Activated CD4-positive, alpha-beta T cell treated with anti-CD3 and anti-CD28 coated beads, Interleukin-2, amount 10 ng/mL, durations not matched to agents 7 days and 5 days (primary cell): ENCODE data around the gene PLSCR5. TPM values are rescaled to one million over a fixed set of nuclear protein-coding genes. Genes with fewer than 3 reads are reported as not detected.

Source experiments
- CTCF ChIA-PET: fragments of 350-600 bp; sonication (Branson Sonifier 250); formaldehyde crosslinking; loops from one replicate; lab custom pipeline; 2021; ENCODE audit warnings: antibody characterized with exemption; lab: Charles Lee
- POLR2A ChIA-PET: fragments of 350-600 bp; sonication (Branson Sonifier 250); formaldehyde crosslinking; loops from one replicate; lab custom pipeline; 2021; ENCODE audit warnings: antibody characterized with exemption; lab: Charles Lee
- DNase-seq: peaks from one replicate; pipeline ENCODE4 v3.0.0-alpha.2; 2020
- H3K27ac Mint-ChIP-seq: one replicate; pipeline ENCODE4 v1.8.0; 2021; ENCODE audit warnings: mild to moderate bottlenecking, moderate library complexity, mixed read lengths
- H3K27me3 Mint-ChIP-seq: one replicate; pipeline ENCODE4 v1.8.0; 2021; ENCODE audit warnings: mixed read lengths
- H3K36me3 Mint-ChIP-seq: one replicate; pipeline ENCODE4 v1.8.0; 2021; ENCODE audit warnings: low read depth, mixed read lengths
- H3K4me1 Mint-ChIP-seq: one replicate; pipeline ENCODE4 v1.8.0; 2021; ENCODE audit warnings: mixed read lengths
- H3K4me3 Mint-ChIP-seq: one replicate; pipeline ENCODE4 v1.8.0; 2021; ENCODE audit warnings: mild to moderate bottlenecking, moderate library complexity, mixed read lengths
- H3K9me3 Mint-ChIP-seq: one replicate; pipeline ENCODE4 v1.8.0; 2021; ENCODE audit warnings: mixed read lengths
- total RNA-seq, 2 experiments: library from RNA; stranded (reverse); gene quantifications; one replicate each; pipeline ENCODE4 v1.2.3, GENCODE V29; 2021

Gene PLSCR5
- total RNA-seq, 2 experiments from 2014 or later, result not detected

GRCh38 chr3:146550070-146550615 lies 55.0 kb downstream of the PLSCR5 start:
- CTCF ChIA-PET, result no interaction called here
- Mint-ChIP-seq H3K27me3 (peaks cover 3% of the 10 kb centered on the region), H3K9me3 (peaks cover 7% of the 10 kb centered on the region), H3K27ac (peak overlapping the region; percentile 94), H3K4me3 (peak overlapping the region; percentile 63), H3K36me3 (peaks cover 10% of the 10 kb centered on the region), H3K4me1 (peaks cover 84% of the 10 kb centered on the region)
- POLR2A ChIA-PET, result no interaction called here
- no peak for DNase-seq

- ChIA-PET CTCF (no interaction called here), POLR2A (no interaction called here)
- Mint-ChIP-seq H3K27me3 (peaks cover 3% of the 10 kb centered on the region), H3K4me1 (peaks cover 68% of the 10 kb centered on the region), H3K27ac (peak overlapping the region; percentile 80), H3K36me3 (peaks cover 25% of the 10 kb centered on the region), H3K9me3 (peaks cover 3% of the 10 kb centered on the region), H3K4me3 (peak overlapping the region; percentile 29)
- DNase-seq, result no peak
These were observed 57.8 kb downstream of the PLSCR5 start for GRCh38 chr3:146547235-146547835.

GRCh38 chr3:146546366-146546965 lies 58.7 kb downstream of the PLSCR5 start:
- DNase-seq, result no peak
- Mint-ChIP-seq H3K4me3 (no peak overlapping the region), H3K27ac (peak overlapping the region; percentile 80), H3K9me3 (peaks cover 3% of the 10 kb centered on the region), H3K36me3 (peaks cover 33% of the 10 kb centered on the region), H3K27me3 (peaks cover 3% of the 10 kb centered on the region), H3K4me1 (peaks cover 72% of the 10 kb centered on the region)
- ChIA-PET CTCF (interaction anchor here (1.6 kb wide), 1 partner anchor 8 kb away, joined by 5 read pairs; no protein-coding TSS in a partner anchor), POLR2A (no interaction called here)

GRCh38 chr3:146544929-146545528 lies 60.1 kb downstream of the PLSCR5 start:
- DNase-seq, result no peak
- peaks cover 3% of the 10 kb centered on the region for H3K9me3 Mint-ChIP-seq
- H3K36me3 Mint-ChIP-seq, result peaks cover 44% of the 10 kb centered on the region
- CTCF ChIA-PET, result interaction anchor here (1.0 to 1.6 kb wide), 3 partner anchors 8 to 32 kb away, joined by 3 to 5 read pairs (median 4); no protein-coding TSS in a partner anchor
- H3K4me1 Mint-ChIP-seq, result peaks cover 72% of the 10 kb centered on the region
- peak overlapping the region; percentile 86 for H3K4me3 Mint-ChIP-seq
- POLR2A ChIA-PET, result interaction anchor here (0.5 to 1.7 kb wide), 2 partner anchors 76 to 151 kb away, joined by 3 to 10 read pairs; partner anchors contain the start of gene PLSCR2
- peaks cover 3% of the 10 kb centered on the region for H3K27me3 Mint-ChIP-seq
- H3K27ac Mint-ChIP-seq, result peak overlapping the region; percentile 94

- H3K4me3 Mint-ChIP-seq, result peak within 1 kb of the TSS; percentile 86
- peaks cover 3% of the 10 kb centered on the region for H3K27me3 Mint-ChIP-seq
- H3K4me1 Mint-ChIP-seq, result peaks cover 74% of the 10 kb centered on the region
- CTCF ChIA-PET, result interaction anchor here (1.0 to 1.5 kb wide), 3 partner anchors 9 to 33 kb away, joined by 3 to 4 read pairs (median 3); no protein-coding TSS in a partner anchor
- H3K27ac Mint-ChIP-seq, result peak within 1 kb of the TSS; percentile 94
- DNase-seq, result peak; percentile 90
- H3K36me3 Mint-ChIP-seq, result peaks cover 48% of the 10 kb centered on the region
- POLR2A ChIA-PET, result interaction anchor here (0.5 to 1.7 kb wide), 2 partner anchors 75 to 150 kb away, joined by 3 to 10 read pairs; partner anchors contain the start of gene PLSCR2
- peaks cover 3% of the 10 kb centered on the region for H3K9me3 Mint-ChIP-seq
These were observed 60.9 kb downstream of the PLSCR5 start, which contains the start of gene PLSCR1 for GRCh38 chr3:146544002-146544928. Gene PLSCR1, minus strand, starts transcription at chr3:146544607. Its CDS starts 8,055 bp downstream, at chr3:146536552.

- H3K36me3 Mint-ChIP-seq, result peaks cover 49% of the 10 kb centered on the region
- ChIA-PET CTCF (interaction anchor here (1.0 to 1.3 kb wide), 2 partner anchors 13 to 17 kb away, joined by 3 read pairs; no protein-coding TSS in a partner anchor), POLR2A (interaction anchor here (1.7 kb wide), 1 partner anchor 74 kb away, joined by 10 read pairs; the partner anchor contains the start of gene PLSCR2)
- no peak for DNase-seq
- H3K27me3 Mint-ChIP-seq, result no peaks in the 10 kb centered on the region
- peak overlapping the region; percentile 86 for H3K4me3 Mint-ChIP-seq
- peak overlapping the region; percentile 94 for H3K27ac Mint-ChIP-seq
- peaks cover 3% of the 10 kb centered on the region for H3K9me3 Mint-ChIP-seq
- H3K4me1 Mint-ChIP-seq, result peaks cover 72% of the 10 kb centered on the region
These were observed 61.6 kb downstream of the PLSCR5 start for GRCh38 chr3:146543461-146544001.

- DNase-seq, result no peak
- POLR2A ChIA-PET, result no interaction called here
- H3K4me3 Mint-ChIP-seq, result peak overlapping the region; percentile 86
- no peaks in the 10 kb centered on the region for H3K27me3 Mint-ChIP-seq
- peaks cover 52% of the 10 kb centered on the region for H3K36me3 Mint-ChIP-seq
- CTCF ChIA-PET, result interaction anchor here (1.0 to 1.3 kb wide), 2 partner anchors 13 to 16 kb away, joined by 3 read pairs; no protein-coding TSS in a partner anchor
- peaks cover 3% of the 10 kb centered on the region for H3K9me3 Mint-ChIP-seq
- peak overlapping the region; percentile 94 for H3K27ac Mint-ChIP-seq
- H3K4me1 Mint-ChIP-seq, result peaks cover 72% of the 10 kb centered on the region
These were observed 62.2 kb downstream of the PLSCR5 start for GRCh38 chr3:146542978-146543377.

- DNase-seq, result peak; percentile 9
- H3K36me3 Mint-ChIP-seq, result peaks cover 58% of the 10 kb centered on the region
- ChIA-PET POLR2A (no interaction called here), CTCF (interaction anchor here (0.6 to 3.5 kb wide), 2 partner anchors 24 to 99 kb away, joined by 4 to 10 read pairs; no protein-coding TSS in a partner anchor)
- peaks cover 71% of the 10 kb centered on the region for H3K4me1 Mint-ChIP-seq
- peak overlapping the region; percentile 86 for H3K4me3 Mint-ChIP-seq
- peaks cover 3% of the 10 kb centered on the region for H3K9me3 Mint-ChIP-seq
- H3K27me3 Mint-ChIP-seq, result no peaks in the 10 kb centered on the region
- peak overlapping the region; percentile 46 for H3K27ac Mint-ChIP-seq
These were observed 63.0 kb downstream of the PLSCR5 start for GRCh38 chr3:146542179-146542578.

- Mint-ChIP-seq H3K27ac (peak overlapping the region; percentile 65), H3K4me1 (peaks cover 70% of the 10 kb centered on the region), H3K4me3 (peak overlapping the region; percentile 86), H3K36me3 (peaks cover 66% of the 10 kb centered on the region), H3K27me3 (no peaks in the 10 kb centered on the region), H3K9me3 (no peaks in the 10 kb centered on the region)
- ChIA-PET CTCF (interaction anchor here (3.5 kb wide), 1 partner anchor 23 kb away, joined by 10 read pairs; no protein-coding TSS in a partner anchor), POLR2A (no interaction called here)
- no peak for DNase-seq
These were observed 64.2 kb downstream of the PLSCR5 start for GRCh38 chr3:146540978-146541377.

- CTCF ChIA-PET, result interaction anchor here (1.1 to 3.5 kb wide), 2 partner anchors 9 to 22 kb away, joined by 3 to 10 read pairs; no protein-coding TSS in a partner anchor
- no peak for DNase-seq
- POLR2A ChIA-PET, result no interaction called here
- Mint-ChIP-seq H3K27me3 (no peaks in the 10 kb centered on the region), H3K9me3 (no peaks in the 10 kb centered on the region), H3K27ac (peak overlapping the region; percentile 57), H3K4me1 (peaks cover 64% of the 10 kb centered on the region), H3K4me3 (peak overlapping the region; percentile 86), H3K36me3 (peaks cover 66% of the 10 kb centered on the region)
These were observed 64.9 kb downstream of the PLSCR5 start for GRCh38 chr3:146540236-146540635.

- CTCF ChIA-PET, result interaction anchor here (1.1 to 3.5 kb wide), 2 partner anchors 10 to 21 kb away, joined by 3 to 10 read pairs; no protein-coding TSS in a partner anchor
- Mint-ChIP-seq H3K9me3 (no peaks in the 10 kb centered on the region), H3K27me3 (no peaks in the 10 kb centered on the region), H3K27ac (no peak overlapping the region), H3K4me1 (peaks cover 69% of the 10 kb centered on the region), H3K4me3 (no peak overlapping the region), H3K36me3 (peaks cover 69% of the 10 kb centered on the region)
- POLR2A ChIA-PET, result no interaction called here
- DNase-seq, result no peak
These were observed 65.8 kb downstream of the PLSCR5 start for GRCh38 chr3:146539315-146539714.
